GM21367 (cell line): ENCODE results near the gene CYBRD1.

Source experiments
- ATAC-seq: cut with Tn5 transposase; IDR thresholded peaks from one replicate; pipeline ENCODE4 v1.9.1; 2021; ENCODE audit not compliant: unreplicated experiment

Gene CYBRD1

DNA sequence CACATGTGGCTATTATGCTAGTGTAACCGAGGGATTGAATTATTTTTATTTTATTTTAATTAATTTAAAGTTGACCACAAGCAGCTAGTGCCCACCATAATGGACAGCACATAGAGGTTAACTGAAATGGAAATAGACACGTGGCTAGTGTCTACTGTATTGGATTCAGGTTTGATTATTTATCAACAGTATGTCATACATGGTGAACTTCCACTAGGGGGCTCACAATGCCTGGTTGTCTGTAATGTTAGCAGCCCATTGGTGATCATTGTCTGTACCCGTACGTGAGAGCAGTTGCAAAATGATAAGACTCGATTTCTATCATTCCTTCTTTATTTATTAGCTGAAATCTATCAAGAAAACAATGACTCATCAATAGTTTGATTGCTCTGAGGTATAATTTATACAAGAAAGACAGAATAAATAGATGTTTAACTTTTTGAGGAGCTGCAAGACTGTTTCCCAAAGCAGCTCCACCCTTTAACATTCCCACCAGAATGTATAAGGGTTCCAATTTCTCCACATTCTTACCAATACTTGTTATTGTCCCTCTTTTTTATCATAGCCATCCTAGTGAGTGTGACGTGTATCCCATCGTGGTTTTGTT lies 76.5 kb downstream of the CYBRD1 start:
- ATAC-seq: peak; percentile 91

- no peak for ATAC-seq
These were observed 77.9 kb downstream of the CYBRD1 start for GRCh38 chr2:171600126-171600525.

DNA sequence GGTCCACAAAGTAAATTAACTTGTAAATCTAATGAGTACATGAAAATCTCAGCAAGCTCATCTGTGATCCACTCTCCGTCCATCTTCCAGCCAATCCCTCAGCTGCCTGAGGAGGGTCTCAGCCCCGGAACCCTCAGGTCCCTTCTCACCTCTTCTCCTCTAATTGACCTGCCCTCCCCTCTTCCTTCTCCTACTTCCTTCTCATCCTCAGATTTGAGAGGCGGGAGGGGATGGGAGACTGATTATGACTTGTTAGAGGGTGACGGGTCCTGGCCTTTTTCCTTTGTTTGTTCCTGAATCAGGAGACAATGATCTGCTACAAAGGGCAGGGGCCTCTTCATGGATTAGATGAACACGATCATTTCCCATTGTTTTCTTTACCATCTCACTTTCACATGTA lies 80.1 kb downstream of the CYBRD1 start:
- no peak for ATAC-seq
